HS-5 (cell line): Measurements from ENCODE around the gene DMKN.

Experiments used
- DNase-seq: peaks from one replicate; pipeline ENCODE4 v3.0.0-alpha.2; 2012; ENCODE audit warnings: low read depth

Gene DMKN

DNA sequence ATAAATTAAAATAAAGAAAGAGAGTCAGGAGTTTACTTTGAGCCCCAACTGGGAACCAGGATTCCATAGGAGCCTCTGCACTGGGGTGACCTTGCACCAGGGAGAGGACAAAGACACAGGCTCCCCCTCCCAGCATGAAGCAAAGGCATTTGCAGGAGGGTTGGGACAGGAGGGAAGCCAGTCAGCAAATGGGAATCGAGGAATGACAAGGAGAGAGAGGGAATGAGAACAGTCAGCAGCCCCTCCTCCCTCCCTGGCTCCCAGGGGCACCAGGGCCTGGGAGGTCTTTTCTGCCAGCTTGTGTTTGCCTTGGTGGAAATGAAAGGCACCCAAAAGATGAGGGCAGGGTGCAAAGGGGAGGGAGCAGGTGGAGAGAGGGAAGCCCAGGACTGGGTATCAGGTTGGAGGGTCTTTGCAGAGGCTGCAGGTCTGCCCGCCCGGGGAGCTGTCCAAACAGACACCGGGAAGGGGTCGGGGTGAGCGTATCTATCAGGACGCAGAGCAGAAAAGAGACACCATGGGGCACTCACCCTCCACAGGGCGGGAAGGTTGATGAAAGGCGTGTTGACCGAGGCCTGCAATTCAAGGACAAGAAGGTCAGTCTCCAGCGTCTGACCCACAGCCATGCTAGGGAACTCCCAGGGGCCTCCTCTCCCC is 10.9 kb upstream of the DMKN start:
- DNase-seq = no peak

- DNase-seq = no peak
Measured at GRCh38 chr19:35522745-35523327, 9.4 kb upstream of the DMKN start.

DNA sequence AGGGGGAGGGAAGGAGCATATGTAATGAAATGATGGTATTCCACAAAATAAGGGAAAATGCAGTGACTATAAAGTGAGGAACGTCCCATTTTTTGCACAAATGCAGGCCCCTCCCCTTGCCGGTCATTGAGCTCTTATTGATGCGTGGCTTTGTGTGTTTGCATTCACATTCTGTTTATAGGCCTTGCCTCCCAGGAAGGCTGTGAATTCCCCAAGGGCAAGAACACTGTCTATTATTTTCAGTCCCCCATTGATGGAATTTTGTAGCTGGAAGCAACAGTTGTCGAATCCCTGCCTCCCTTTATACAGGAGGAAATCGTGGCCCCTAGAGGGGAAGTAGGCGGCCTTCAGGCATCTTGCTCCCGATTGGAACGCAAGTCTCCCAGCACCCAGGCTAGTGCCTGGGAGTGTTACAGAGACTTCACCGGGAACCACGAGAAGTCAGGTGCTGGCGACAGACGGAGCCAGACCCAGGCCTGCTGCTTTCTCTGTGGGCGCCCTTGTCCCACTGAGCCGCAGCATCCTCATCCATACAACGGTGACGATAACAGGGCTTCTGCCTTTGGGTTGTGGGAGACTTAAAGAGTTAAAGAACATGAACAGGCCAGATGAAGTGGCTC is 7.8 kb upstream of the DMKN start:
- DNase-seq = no peak

GRCh38 chr19:35519291-35519690 is 5.8 kb upstream of the DMKN start:
- no peak for DNase-seq

DNA sequence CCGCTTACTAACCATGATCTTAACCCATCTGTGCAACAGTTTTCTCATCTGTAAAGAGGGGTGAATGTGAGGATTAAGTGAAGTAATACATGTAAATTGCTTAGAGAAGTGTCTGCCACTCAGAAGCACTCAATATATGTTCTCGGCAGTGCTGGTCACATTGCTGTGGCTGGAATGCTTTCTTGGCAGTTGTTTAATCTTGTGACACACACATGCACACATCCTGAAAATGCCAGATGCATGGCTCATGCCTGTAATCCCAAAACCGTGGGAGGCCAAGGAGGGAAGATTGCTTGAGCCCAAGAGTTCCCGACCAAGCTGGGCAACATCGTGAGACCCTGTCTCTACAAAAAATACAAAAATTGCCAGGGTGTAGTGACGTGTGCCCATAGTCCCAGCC is 4.9 kb upstream of the DMKN start:
- peak; percentile 95 for DNase-seq

DNA sequence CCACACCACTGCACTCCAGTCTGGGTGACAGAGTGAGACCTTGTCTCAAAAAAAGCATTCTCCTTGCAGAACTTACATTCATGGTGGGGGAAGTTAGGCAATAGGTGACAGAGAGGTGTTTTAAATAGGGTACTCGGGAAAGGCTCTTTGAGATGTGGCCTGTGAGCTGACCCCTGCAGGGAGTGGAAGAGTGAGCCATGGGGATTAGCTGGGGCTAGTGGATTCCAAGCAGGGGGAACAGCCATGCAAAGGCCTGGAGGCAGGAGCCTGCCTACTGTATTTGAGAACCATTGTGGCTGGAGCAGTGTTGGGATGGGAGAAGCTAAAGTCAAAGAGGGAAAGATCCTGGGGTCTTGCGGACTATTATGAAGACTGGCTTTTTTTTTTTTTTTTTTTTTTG is 3.9 kb upstream of the DMKN start:
- DNase-seq = no peak

DNA sequence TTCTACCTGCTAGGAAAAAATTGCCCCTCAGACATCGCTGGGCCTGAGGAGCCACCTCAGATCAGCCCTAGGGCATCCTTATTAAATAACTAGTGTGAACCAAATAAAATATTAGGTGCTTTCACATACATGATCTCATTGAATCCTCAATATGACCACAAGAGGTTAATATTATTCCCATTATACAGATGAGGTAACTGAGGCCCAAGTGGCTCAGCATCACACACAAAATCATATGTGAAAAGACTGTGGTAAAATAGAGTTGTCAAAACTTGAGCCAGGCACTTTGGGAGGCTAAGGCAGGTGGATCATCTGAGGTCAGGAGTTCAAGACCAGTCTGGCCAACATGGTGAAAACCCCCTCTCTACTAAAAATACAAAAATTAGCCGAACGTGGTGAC is 2.9 kb upstream of the DMKN start:
- no peak for DNase-seq

DNA sequence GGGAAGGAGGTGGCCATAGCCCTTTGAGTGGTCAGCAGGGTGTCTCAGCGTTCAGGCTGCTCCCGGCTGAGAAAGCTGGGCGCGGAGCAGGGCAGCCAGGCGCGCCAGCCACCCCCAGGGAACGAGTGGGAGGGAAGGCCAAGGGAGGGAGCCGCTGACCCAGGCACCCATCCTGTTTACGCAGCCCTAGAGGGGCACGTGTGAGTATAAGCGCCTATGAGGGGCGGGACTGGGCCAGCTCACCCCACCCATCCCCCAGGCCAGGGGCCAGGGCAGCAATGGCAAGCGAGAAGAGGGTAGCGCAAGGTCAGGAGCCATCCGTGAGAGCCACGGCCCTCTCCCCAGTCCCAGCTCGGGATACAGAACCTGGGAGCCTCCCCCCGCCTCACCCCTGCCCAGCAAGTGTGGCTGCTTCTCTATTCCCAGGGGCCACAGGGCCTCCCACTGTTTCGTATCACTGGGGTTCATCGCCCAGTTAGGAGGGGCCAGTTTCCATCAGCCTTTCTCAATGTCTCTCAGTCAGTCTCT is 897 bp upstream of the DMKN start:
- no peak for DNase-seq

DNA sequence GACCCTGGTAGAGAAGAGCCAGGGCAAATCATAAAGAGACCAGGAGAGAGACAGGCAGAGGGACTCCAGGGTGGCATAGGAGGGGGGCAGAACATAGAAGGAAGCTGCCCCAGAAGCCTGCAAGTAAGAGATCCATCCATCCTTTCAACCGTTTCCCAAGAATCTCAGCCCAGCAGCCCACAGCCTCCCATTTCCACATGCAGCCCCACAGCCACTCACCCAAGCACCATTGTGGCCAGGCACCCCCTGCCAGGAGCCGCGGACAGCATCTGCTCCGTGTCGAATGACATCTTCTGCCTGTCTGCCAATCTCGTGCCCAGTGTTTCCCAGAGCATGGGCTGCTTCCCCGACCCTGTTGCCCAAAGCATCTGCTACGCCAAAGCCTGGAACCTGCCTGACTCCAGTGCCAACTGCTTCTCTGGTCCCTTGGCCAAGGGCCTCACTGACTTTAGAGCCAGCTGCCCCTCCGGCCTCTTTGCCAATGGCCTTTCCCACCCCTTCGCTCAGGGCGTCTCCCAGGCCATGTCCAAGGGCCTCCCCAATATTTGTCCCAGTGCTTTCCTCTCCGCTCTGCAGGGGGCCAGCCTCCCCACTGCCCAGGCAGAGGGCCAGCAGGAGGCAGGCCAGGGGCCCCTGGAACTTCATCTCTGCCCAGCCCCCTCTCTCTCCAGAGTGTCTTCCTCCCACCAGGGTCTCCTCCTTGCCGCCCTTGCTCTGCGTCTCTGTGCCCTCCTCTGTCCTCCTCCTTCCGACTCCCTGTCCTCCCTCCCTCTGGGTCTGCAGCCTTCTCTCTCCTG is 420 bp downstream of the DMKN start:
- DNase-seq = no peak

DNA sequence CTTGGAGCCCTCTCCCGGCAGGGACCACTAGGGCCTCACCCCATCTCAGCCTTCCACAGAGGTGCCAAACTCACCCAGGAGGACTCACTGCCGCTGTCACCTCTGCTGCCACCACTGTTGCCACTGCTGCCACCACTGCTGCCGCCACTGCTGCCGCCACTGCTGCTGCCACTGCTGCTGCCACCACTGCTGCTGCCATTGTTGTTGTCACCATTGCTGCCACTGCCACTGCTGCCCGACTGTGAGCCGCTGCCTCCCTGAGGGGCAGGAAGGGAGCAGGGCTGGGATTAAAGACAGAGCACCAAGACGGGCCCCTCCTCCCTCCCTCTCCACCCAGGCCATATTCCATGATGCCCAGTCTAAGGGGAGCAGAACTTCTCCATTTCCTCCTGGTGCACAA is 2.1 kb downstream of the DMKN start:
- DNase-seq = no peak

DNA sequence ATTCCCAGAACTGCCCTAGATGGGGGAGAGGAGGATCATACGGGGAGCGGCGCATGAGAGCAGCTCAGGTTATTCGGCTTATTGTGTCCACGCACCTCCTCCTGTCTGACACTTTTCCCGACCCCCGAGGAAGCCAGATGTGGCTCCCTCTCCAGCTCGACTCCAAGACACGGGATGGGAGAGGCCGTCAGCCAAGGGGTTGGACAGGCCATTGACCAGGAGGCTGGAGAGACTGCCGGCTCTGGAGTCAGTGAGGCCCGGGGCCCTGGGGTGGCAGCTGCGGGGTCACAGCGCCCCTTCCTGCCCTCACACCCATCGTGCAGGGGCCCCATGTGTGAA is 2.9 kb downstream of the DMKN start:
- no peak for DNase-seq

DNA sequence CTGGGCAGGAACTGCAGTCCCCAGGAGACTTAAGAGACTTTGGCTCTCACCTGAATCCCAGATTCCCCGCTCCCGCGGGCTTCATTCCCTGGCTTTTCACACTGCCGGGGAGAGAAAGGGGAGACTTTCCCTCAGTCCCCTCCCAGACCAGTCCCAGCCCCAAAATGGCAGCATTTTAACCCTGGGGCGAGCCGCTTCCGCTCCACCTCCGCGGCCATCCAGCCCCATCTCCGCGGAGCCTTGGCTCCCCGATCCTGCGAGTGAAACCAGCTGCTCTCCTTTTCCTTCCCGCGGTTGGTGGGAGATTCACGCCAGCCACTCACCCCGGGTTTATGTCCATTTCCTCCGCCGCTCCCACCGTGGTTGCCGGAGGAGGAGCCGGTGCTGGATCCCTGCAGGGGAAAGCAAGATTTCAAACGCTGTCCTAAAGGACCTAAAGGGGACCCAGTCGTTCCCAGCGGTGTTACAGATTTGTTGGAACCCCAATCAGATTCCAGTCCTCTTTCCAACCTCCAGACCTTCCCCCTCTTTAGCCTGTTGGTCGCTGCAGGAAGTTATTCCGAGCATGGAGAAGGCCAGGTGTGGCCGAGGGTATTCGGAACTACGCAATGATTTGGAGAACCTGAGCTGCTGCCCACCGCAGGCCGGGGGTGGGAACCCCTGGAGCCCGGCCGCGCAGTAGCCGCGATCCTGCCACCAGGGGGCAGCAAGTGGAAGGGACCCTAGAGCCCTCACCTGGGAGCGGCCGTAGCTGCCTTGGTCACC is 3.4 kb downstream of the DMKN start:
- DNase-seq = no peak

GRCh38 chr19:35509018-35509652 is 4.3 kb downstream of the DMKN start:
- no peak for DNase-seq

- DNase-seq = no peak
Measured at GRCh38 chr19:35508129-35508528, 5.3 kb downstream of the DMKN start.

- no peak for DNase-seq
Measured at GRCh38 chr19:35507561-35507960, 5.9 kb downstream of the DMKN start.

GRCh38 chr19:35506011-35506410 is 7.4 kb downstream of the DMKN start:
- DNase-seq = no peak

DNA sequence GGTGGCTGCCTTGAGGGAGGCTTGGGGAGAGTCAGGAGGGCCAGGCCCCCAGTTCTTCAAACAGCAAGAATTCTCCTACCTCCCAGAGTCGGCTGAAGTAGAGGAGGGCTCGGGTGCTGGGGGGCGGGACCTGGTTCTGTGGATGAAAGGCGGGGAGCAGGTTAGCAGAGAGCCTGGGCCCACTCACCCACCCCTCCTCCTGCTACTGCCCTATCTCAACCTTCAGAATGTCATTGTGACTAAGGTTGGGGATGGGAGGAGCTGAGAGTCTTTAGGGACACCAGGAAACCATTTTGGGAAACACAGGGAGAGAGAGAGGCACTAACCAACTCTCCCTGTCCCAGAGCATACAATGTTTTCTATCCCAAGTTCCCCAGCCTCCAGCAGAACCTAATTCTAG is 10.7 kb downstream of the DMKN start:
- DNase-seq = no peak

DNA sequence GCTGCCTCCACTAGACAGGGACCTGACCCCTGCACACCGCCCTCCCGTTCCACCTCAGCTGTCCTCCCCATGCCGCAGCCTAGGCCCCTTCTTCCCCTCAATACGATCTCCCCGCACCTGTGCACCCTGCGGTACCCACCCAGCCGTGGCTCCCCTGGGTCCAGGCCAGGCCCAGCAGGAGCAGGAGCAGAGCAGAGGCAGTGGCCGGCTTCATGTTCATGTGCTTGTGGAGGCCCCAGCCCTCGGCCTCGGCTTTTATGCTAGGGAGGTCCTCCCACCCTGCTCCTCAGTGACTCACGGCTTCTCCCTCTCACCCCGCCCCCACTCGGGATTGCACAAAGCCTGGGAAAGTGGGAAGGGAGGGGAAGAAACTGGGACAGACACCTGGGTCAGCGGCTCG is 11.8 kb downstream of the DMKN start:
- DNase-seq = no peak

DNA sequence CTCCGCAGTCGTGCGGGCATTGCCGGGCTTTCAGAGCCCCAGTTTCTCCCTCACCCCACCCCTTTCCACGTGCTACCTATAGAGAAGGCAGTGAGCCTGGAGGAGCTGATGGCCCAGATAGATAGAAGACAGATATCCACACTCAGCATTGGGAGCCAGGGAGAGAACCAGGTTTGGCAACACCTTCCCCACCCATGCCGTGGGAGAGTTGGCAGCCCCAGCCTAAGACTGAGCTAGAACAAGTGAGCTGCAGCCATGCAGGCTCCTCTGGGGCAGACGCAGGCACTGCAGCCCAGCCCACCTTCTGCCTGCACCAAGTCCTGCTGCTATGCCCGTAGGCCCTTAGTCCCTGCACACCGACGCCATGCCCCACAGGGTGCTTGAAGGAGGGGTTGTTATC is 12.8 kb downstream of the DMKN start:
- DNase-seq = no peak

DNA sequence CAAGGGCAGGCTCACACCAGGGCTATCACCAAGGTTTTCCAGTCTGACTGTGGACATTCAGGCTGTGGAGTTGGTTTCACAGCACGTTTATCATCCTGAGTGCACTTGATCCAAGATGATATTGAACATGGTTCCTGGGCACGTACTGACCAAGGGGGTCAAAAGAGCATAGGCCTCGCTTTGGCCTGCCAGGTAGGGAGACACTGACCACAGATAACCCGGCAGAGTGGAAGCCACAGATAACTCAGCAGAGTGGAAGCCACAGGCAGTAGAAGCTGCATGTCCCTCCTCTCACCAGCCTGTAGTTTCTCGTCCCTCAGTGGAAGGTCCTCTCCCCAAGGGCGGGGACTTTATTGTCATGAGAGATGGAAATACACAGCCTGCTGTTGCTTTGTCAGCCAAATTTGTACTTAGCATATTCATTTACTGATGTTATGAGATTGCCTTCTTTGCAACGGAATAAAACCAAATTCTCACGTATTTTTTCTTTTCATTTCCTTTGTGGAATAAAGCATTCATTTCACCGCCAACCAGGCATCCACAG is 14.4 kb downstream of the DMKN start:
- DNase-seq = no peak

DNA sequence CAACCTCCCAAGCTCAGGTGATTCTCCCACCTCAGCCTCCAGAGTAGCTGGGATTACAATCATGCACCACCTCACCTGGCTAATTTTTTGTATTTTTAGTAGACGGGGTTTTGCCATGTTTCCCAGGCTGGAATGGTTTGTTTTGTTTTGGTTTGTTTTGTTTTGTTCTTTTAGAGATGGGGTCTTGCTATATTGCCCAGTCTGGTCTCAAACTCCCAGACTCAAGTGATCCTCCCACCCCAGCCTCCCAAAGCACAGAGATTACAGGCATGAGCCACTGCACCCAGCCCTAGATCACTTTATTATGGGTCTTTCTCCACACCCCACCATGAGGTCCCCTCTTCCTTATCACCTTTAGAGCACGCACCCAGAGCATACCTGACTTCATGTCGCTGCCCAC is 15.2 kb downstream of the DMKN start:
- no peak for DNase-seq
